Spleen (tissue), 7 donors: Measurements from ENCODE around the gene TRMT61A.

Source experiments
- CTCF ChIP-seq, 11 experiments: fragments of 200-600 bp in 7 of 11; fragments of 450-650 bp in 4 of 11; sonication (generic) in 4 of 11; IDR thresholded peaks in 8 of 11; conservative IDR thresholded peaks in 3 of 11; 1 replicate in 7 of 11; 2 replicates in 4 of 11; pipeline versions ENCODE4 v1.4.0 to v1.8.0; 2016 to 2021; ENCODE audit warnings: antibody characterized with exemption in 11 of 11, inconsistent platforms in 4 of 11, mild to moderate bottlenecking in 1 of 11
- POLR2A ChIP-seq, 3 donors: fragments of 450-650 bp; IDR thresholded peaks; one replicate each; pipeline ENCODE4 v1.5.1; 2017; ENCODE audit warnings: antibody characterized with exemption in 3 of 3, mild to moderate bottlenecking in 1 of 3
- POLR2AphosphoS5 ChIP-seq, 3 donors: sonication (generic); formaldehyde crosslinking; IDR thresholded peaks; one replicate each; pipeline ENCODE4 v1.5.1; 2017; ENCODE audit warnings: antibody characterized with exemption in 3 of 3
- donor health status: DM: no; HTN: no; CAD: no; lungs with moderate emphysema.
- donor health status: DM: no; HTN: no; CAD: no.
- donor health status: DM: no; HTN: no; CAD: no.

GRCh38 chr14:103489621-103490020 is 39.4 kb upstream of the TRMT61A start:
- TF ChIP-seq CTCF (IDR thresholded peaks at IDR 0.05 in 8 of 11, conservative IDR thresholded peaks at IDR 0.05 in 3 of 11) (no peak), POLR2A (IDR thresholded peaks at IDR 0.05) (no peak), POLR2AphosphoS5 (IDR thresholded peaks at IDR 0.05) (no peak)
